Esophagus muscularis mucosa (tissue), 4 donors: Measurements from ENCODE around the gene CHD2.

Source experiments
- CTCF ChIP-seq, 3 experiments: fragments of 200-600 bp in 2 of 3; fragments of 450-650 bp in 1 of 3; sonication (generic) in 2 of 3; IDR thresholded peaks; one replicate each; pipeline ENCODE4 v1.5.1; 2017 to 2019; ENCODE audit warnings: antibody characterized with exemption in 3 of 3, mild to moderate bottlenecking in 2 of 3, moderate library complexity in 1 of 3
- EP300 ChIP-seq: sonication (generic); formaldehyde crosslinking; IDR thresholded peaks from one replicate; pipeline ENCODE4 v1.6.1; 2017; ENCODE audit warnings: antibody characterized with exemption
- POLR2A ChIP-seq: fragments of 450-650 bp; IDR thresholded peaks from one replicate; pipeline ENCODE4 v1.6.1; 2017; ENCODE audit warnings: antibody characterized with exemption, moderate library complexity, mild to moderate bottlenecking, low read depth
- POLR2AphosphoS5 ChIP-seq, 2 donors: sonication (generic); formaldehyde crosslinking; IDR thresholded peaks; one replicate each; pipeline ENCODE4 v1.6.1; 2017; ENCODE audit warnings: antibody characterized with exemption in 2 of 2

- TF ChIP-seq CTCF (IDR thresholded peaks at IDR 0.05) (no peak), POLR2A (no peak), EP300 (no peak), POLR2AphosphoS5 (IDR thresholded peaks at IDR 0.05) (no peak)
Measured at GRCh38 chr15:93043621-93044300, 143.6 kb downstream of the CHD2 start.
